GM12878 (cell line): Measurements from ENCODE around the gene OPN1MW2. TPM values are rescaled to one million over a fixed set of nuclear protein-coding genes. Genes with fewer than 3 reads are reported as not detected.

Experiments used
- polyA plus RNA-seq, 11 experiments: library from polyadenylated mRNA; depleted of rRNA in 4 of 11; unstranded in 6 of 11; stranded (reverse) in 5 of 11; fragments of >200 nt; fragmentation: Nextera tagmentation in 4 of 11; fragmentation: Illumina TruSeq in 1 of 11; extraction: Ambion mirVana in 4 of 11; extraction: Trizol in 1 of 11; gene quantifications; 1 replicate in 1 of 11; 2 replicates in 10 of 11; pipeline versions ENCODE4 v1.2.1 to v1.2.3, GENCODE V29; 2011 to 2016; ENCODE audit warnings: inconsistent platforms in 2 of 11, missing spikeins in 2 of 11, low read depth in 1 of 11
- total RNA-seq, 4 experiments: library from RNA; depleted of rRNA in 3 of 4; stranded (reverse); fragments of >200 nt in 3 of 4; fragmentation: Illumina TruSeq in 1 of 4; extraction: Trizol in 1 of 4; gene quantifications; 2 replicates each; pipeline versions ENCODE4 v1.2.1 to v1.2.3, GENCODE V29; 2013 to 2021

OPN1MW2 gene
- total and polyA plus RNA-seq, 10 of the 15 experiments (the other 5 are each of a cell fraction or from before 2014, with no cell fraction given) = not detected

Other genes with a start within 250 kb of the OPN1MW2 start
Only the 7 nearest of the 18 such genes appear.
- 14.6 and 14.9 TPM in 2 replicates for gene MECP2, start 122.0 kb upstream of the OPN1MW2 start, total RNA-seq (2014; rRNA removed)
- gene MECP2, start 122.0 kb upstream of the OPN1MW2 start, total RNA-seq (2014; rRNA removed; fragmentation: Illumina TruSeq; extraction: Trizol) = 14.7 and 15.2 TPM in 2 replicates
- 31.8 and 32.7 TPM in 2 replicates for gene MECP2, start 122.0 kb upstream of the OPN1MW2 start, total RNA-seq (2021)
- 12.4 and 16.0 TPM in 2 replicates for gene MECP2, start 122.0 kb upstream of the OPN1MW2 start, polyA plus RNA-seq (2011; rRNA removed)
- 8.0 and 12.4 TPM in 2 replicates for gene MECP2, start 122.0 kb upstream of the OPN1MW2 start, polyA plus RNA-seq (2014; fragmentation: Illumina TruSeq; extraction: Trizol)
- gene MECP2, start 122.0 kb upstream of the OPN1MW2 start, polyA plus RNA-seq (2014; fragmentation: Nextera tagmentation; extraction: Ambion mirVana) = 1 to 10 TPM; 1.3 to 2.0 TPM
- gene MECP2, start 122.0 kb upstream of the OPN1MW2 start, polyA plus RNA-seq (2014; rRNA removed) = 16.4 and 16.7 TPM in 2 replicates
- gene MECP2, start 122.0 kb upstream of the OPN1MW2 start, polyA plus RNA-seq (2016; fragmentation: Nextera tagmentation; extraction: Ambion mirVana) = 10 to 100 TPM; 10.0 to 11.1 TPM
- gene OPN1LW, start 75.5 kb upstream of the OPN1MW2 start, total RNA-seq (2014; rRNA removed) = not detected in 2 replicates
- gene OPN1LW, start 75.5 kb upstream of the OPN1MW2 start, total RNA-seq (2014; rRNA removed; fragmentation: Illumina TruSeq; extraction: Trizol) = not detected in 2 replicates
- not detected in 2 replicates for gene OPN1LW, start 75.5 kb upstream of the OPN1MW2 start, total RNA-seq (2021)
- not detected in 2 replicates for gene OPN1LW, start 75.5 kb upstream of the OPN1MW2 start, polyA plus RNA-seq (2011; rRNA removed)
- not detected in 2 replicates for gene OPN1LW, start 75.5 kb upstream of the OPN1MW2 start, polyA plus RNA-seq (2014; fragmentation: Illumina TruSeq; extraction: Trizol)
- gene OPN1LW, start 75.5 kb upstream of the OPN1MW2 start, polyA plus RNA-seq (2014; fragmentation: Nextera tagmentation; extraction: Ambion mirVana) = not detected
- not detected in 2 replicates for gene OPN1LW, start 75.5 kb upstream of the OPN1MW2 start, polyA plus RNA-seq (2014; rRNA removed)
- gene OPN1LW, start 75.5 kb upstream of the OPN1MW2 start, polyA plus RNA-seq (2016; fragmentation: Nextera tagmentation; extraction: Ambion mirVana) = not detected
- not detected in 2 replicates for gene OPN1MW, start 37.2 kb upstream of the OPN1MW2 start, total RNA-seq (2014; rRNA removed)
- not detected in 2 replicates for gene OPN1MW, start 37.2 kb upstream of the OPN1MW2 start, total RNA-seq (2014; rRNA removed; fragmentation: Illumina TruSeq; extraction: Trizol)
- gene OPN1MW, start 37.2 kb upstream of the OPN1MW2 start, total RNA-seq (2021) = not detected in 2 replicates
- gene OPN1MW, start 37.2 kb upstream of the OPN1MW2 start, polyA plus RNA-seq (2011; rRNA removed) = not detected in 2 replicates
- gene OPN1MW, start 37.2 kb upstream of the OPN1MW2 start, polyA plus RNA-seq (2014; fragmentation: Illumina TruSeq; extraction: Trizol) = not detected in 2 replicates
- not detected for gene OPN1MW, start 37.2 kb upstream of the OPN1MW2 start, polyA plus RNA-seq (2014; fragmentation: Nextera tagmentation; extraction: Ambion mirVana)
- not detected in 2 replicates for gene OPN1MW, start 37.2 kb upstream of the OPN1MW2 start, polyA plus RNA-seq (2014; rRNA removed)
- not detected for gene OPN1MW, start 37.2 kb upstream of the OPN1MW2 start, polyA plus RNA-seq (2016; fragmentation: Nextera tagmentation; extraction: Ambion mirVana)
- gene OPN1MW3, start 37.8 kb downstream of the OPN1MW2 start, total RNA-seq (2014; rRNA removed) = not detected in 2 replicates
- gene OPN1MW3, start 37.8 kb downstream of the OPN1MW2 start, total RNA-seq (2014; rRNA removed; fragmentation: Illumina TruSeq; extraction: Trizol) = not detected in 2 replicates
- gene OPN1MW3, start 37.8 kb downstream of the OPN1MW2 start, total RNA-seq (2021) = not detected in 2 replicates
- not detected in 2 replicates for gene OPN1MW3, start 37.8 kb downstream of the OPN1MW2 start, polyA plus RNA-seq (2011; rRNA removed)
- gene OPN1MW3, start 37.8 kb downstream of the OPN1MW2 start, polyA plus RNA-seq (2014; fragmentation: Illumina TruSeq; extraction: Trizol) = not detected in 2 replicates
- gene OPN1MW3, start 37.8 kb downstream of the OPN1MW2 start, polyA plus RNA-seq (2014; fragmentation: Nextera tagmentation; extraction: Ambion mirVana) = not detected
- not detected in 2 replicates for gene OPN1MW3, start 37.8 kb downstream of the OPN1MW2 start, polyA plus RNA-seq (2014; rRNA removed)
- gene OPN1MW3, start 37.8 kb downstream of the OPN1MW2 start, polyA plus RNA-seq (2016; fragmentation: Nextera tagmentation; extraction: Ambion mirVana) = not detected
- gene TEX28, start 75.4 kb downstream of the OPN1MW2 start, total RNA-seq (2014; rRNA removed) = not detected in 2 replicates
- not detected in 2 replicates for gene TEX28, start 75.4 kb downstream of the OPN1MW2 start, total RNA-seq (2014; rRNA removed; fragmentation: Illumina TruSeq; extraction: Trizol)
- not detected in 2 replicates for gene TEX28, start 75.4 kb downstream of the OPN1MW2 start, total RNA-seq (2021)
- gene TEX28, start 75.4 kb downstream of the OPN1MW2 start, polyA plus RNA-seq (2011; rRNA removed) = not detected in 2 replicates
- not detected in 2 replicates for gene TEX28, start 75.4 kb downstream of the OPN1MW2 start, polyA plus RNA-seq (2014; fragmentation: Illumina TruSeq; extraction: Trizol)
- not detected for gene TEX28, start 75.4 kb downstream of the OPN1MW2 start, polyA plus RNA-seq (2014; fragmentation: Nextera tagmentation; extraction: Ambion mirVana)
- not detected in 2 replicates for gene TEX28, start 75.4 kb downstream of the OPN1MW2 start, polyA plus RNA-seq (2014; rRNA removed)
- not detected for gene TEX28, start 75.4 kb downstream of the OPN1MW2 start, polyA plus RNA-seq (2016; fragmentation: Nextera tagmentation; extraction: Ambion mirVana)
- not detected in 2 replicates for gene TKTL1, start 76.0 kb downstream of the OPN1MW2 start, total RNA-seq (2014; rRNA removed)
- gene TKTL1, start 76.0 kb downstream of the OPN1MW2 start, total RNA-seq (2014; rRNA removed; fragmentation: Illumina TruSeq; extraction: Trizol) = not detected in 2 replicates
- gene TKTL1, start 76.0 kb downstream of the OPN1MW2 start, total RNA-seq (2021) = not detected in 2 replicates
- gene TKTL1, start 76.0 kb downstream of the OPN1MW2 start, polyA plus RNA-seq (2011; rRNA removed) = 0.07 TPM in 1 of 2 replicates, not detected in the other
- 0.01 TPM in 1 of 2 replicates, not detected in the other for gene TKTL1, start 76.0 kb downstream of the OPN1MW2 start, polyA plus RNA-seq (2014; fragmentation: Illumina TruSeq; extraction: Trizol)
- not detected for gene TKTL1, start 76.0 kb downstream of the OPN1MW2 start, polyA plus RNA-seq (2014; fragmentation: Nextera tagmentation; extraction: Ambion mirVana)
- not detected in 2 replicates for gene TKTL1, start 76.0 kb downstream of the OPN1MW2 start, polyA plus RNA-seq (2014; rRNA removed)
- not detected for gene TKTL1, start 76.0 kb downstream of the OPN1MW2 start, polyA plus RNA-seq (2016; fragmentation: Nextera tagmentation; extraction: Ambion mirVana)
- gene FLNA, start 154.9 kb downstream of the OPN1MW2 start, total RNA-seq (2014; rRNA removed) = 379 and 459 TPM in 2 replicates
- gene FLNA, start 154.9 kb downstream of the OPN1MW2 start, total RNA-seq (2014; rRNA removed; fragmentation: Illumina TruSeq; extraction: Trizol) = 128 and 137 TPM in 2 replicates
- gene FLNA, start 154.9 kb downstream of the OPN1MW2 start, total RNA-seq (2021) = 617 and 643 TPM in 2 replicates
- 22.1 and 56.9 TPM in 2 replicates for gene FLNA, start 154.9 kb downstream of the OPN1MW2 start, polyA plus RNA-seq (2011; rRNA removed)
- gene FLNA, start 154.9 kb downstream of the OPN1MW2 start, polyA plus RNA-seq (2014; fragmentation: Illumina TruSeq; extraction: Trizol) = 52.0 and 174 TPM in 2 replicates
- gene FLNA, start 154.9 kb downstream of the OPN1MW2 start, polyA plus RNA-seq (2014; fragmentation: Nextera tagmentation; extraction: Ambion mirVana) = 10 to 100 TPM in 1 of 2 experiments, 1 to 10 TPM in 1; 5.1 to 30.6 TPM
- gene FLNA, start 154.9 kb downstream of the OPN1MW2 start, polyA plus RNA-seq (2014; rRNA removed) = 168 and 269 TPM in 2 replicates
- 100 to 1,000 TPM; 344 to 347 TPM for gene FLNA, start 154.9 kb downstream of the OPN1MW2 start, polyA plus RNA-seq (2016; fragmentation: Nextera tagmentation; extraction: Ambion mirVana)